Uterus (tissue), 4 donors: Measurements from ENCODE around the gene DRAM2. TPM values are rescaled to one million over a fixed set of nuclear protein-coding genes. Genes with fewer than 3 reads are reported as not detected.

Experiments used
- DNase-seq, 2 donors: peaks; one replicate each; pipeline ENCODE4 v3.0.0-alpha.2; 2019 to 2020
- H3K27ac ChIP-seq, 2 donors: fragments of 200-600 bp; sonication (generic); 1 replicate in 1 of 2; 2 replicates in 1 of 2; pipeline ENCODE4 v1.5.1; 2016 to 2018
- H3K27me3 ChIP-seq, 2 donors: fragments of 200-600 bp; sonication (generic); one replicate each; pipeline ENCODE4 v1.5.1; 2018 to 2019; ENCODE audit warnings: control low read depth in 1 of 2
- H3K36me3 ChIP-seq, 2 donors: fragments of 200-600 bp; sonication (generic); one replicate each; pipeline ENCODE4 v1.5.1; 2019; ENCODE audit warnings: control low read depth in 1 of 2
- H3K4me1 ChIP-seq, 2 donors: fragments of 200-600 bp; sonication (generic); one replicate each; pipeline ENCODE4 v1.5.1; 2018 to 2019; ENCODE audit warnings: control low read depth in 1 of 2
- H3K4me3 ChIP-seq, 2 donors: fragments of 200-600 bp; sonication (generic); 1 replicate in 1 of 2; 2 replicates in 1 of 2; pipeline ENCODE4 v1.5.1; 2018 to 2019; ENCODE audit warnings: mild to moderate bottlenecking in 1 of 2
- H3K9me3 ChIP-seq, 2 donors: fragments of 200-600 bp; sonication (generic); one replicate each; pipeline ENCODE4 v1.5.1; 2019; ENCODE audit warnings: control low read depth in 1 of 2
- POLR2A ChIP-seq, 2 donors: fragments of 450-650 bp; IDR thresholded peaks; one replicate each; pipeline ENCODE4 v1.6.1; 2016; ENCODE audit warnings: antibody characterized with exemption in 2 of 2, mild to moderate bottlenecking in 1 of 2, moderate library complexity in 1 of 2
- intact Hi-C: fragments of 100-400 bp; cut with DNase I; formaldehyde crosslinking; loops from one replicate; pipeline ENCODE4 v1.15.1; 2023; ENCODE audit warnings: low total_unique reads
- total RNA-seq, 4 donors: library from RNA; depleted of rRNA in 3 of 4; stranded (reverse); fragments of >200 nt in 3 of 4; gene quantifications; one replicate each; pipeline versions ENCODE4 v1.1.0 to v1.2.4, GENCODE V29; 2014 to 2023
- TF ChIP-seq, protein P1 (sequence below), 4 experiments: fragments of 200-600 bp in 2 of 4; fragments of 450-650 bp in 2 of 4; sonication (generic) in 2 of 4; IDR thresholded peaks; one replicate each; pipeline ENCODE4 v1.5.1; 2016 to 2019; ENCODE audit warnings: antibody characterized with exemption in 4 of 4, mild to moderate bottlenecking in 2 of 4, moderate library complexity in 1 of 4
- donor health status: DM: yes; HTN: yes; CAD: no.

Gene DRAM2
- 10 to 100 TPM in 3 of 4 donors, 1 to 10 TPM in 1; 8.8 to 39.9 (median 27.6) TPM for total RNA-seq

DNA sequence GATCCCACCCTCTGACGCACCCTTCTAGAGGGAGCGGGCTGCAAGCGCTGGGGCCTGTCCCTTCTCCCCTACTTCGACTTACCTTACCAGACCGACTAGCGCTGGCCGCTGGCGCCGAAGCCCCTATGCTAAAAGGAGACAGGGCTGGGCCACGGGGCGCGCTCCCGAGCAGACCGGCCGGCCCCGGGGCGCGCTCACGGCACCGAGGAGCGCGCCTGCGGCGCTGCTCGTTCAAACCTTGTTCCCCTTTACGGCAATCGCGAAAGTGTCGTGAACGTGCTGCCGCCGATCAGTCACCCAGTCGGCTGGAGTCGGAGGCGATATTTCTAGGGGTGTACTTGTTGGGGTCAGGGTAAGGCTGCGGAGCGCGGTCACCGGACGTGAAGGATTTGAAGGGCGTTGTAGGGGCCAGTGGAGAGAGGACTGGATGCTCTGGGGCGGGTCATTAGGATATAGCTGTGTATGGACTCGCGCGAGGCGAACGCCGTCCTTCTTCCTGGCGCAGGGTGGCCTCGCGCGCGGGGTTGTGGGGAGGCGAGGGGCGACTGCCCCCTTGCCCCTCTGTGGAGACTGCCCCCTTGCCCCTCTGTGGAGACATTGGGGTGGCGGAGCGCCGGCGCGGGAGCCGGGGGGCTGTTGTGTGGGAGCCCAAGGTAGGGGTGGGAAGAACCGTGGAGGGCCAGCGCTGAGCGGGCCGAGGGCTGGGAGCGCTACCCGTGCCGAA is at the start of gene DRAM2, which contains the start of gene CEPT1:
Gene DRAM2 (minus strand): TSS at position 138 of the 724 bp plus-strand sequence. CDS start 8,539 bp downstream, outside the sequence.
Gene CEPT1 (plus strand): TSS at position 268 of the 724 bp plus-strand sequence. CDS start 7,492 bp downstream, outside the sequence.
- intact Hi-C loops, result no loop called here
- peak; percentile 96 for DNase-seq
- H3K36me3 ChIP-seq, result no peaks in the 10 kb centered on the region
- H3K9me3 ChIP-seq, result no peaks in the 10 kb centered on the region
- peaks cover 0 to 8% of the 10 kb centered on the region in 2 donors for H3K4me1 ChIP-seq
- TF ChIP-seq, protein P1, sequence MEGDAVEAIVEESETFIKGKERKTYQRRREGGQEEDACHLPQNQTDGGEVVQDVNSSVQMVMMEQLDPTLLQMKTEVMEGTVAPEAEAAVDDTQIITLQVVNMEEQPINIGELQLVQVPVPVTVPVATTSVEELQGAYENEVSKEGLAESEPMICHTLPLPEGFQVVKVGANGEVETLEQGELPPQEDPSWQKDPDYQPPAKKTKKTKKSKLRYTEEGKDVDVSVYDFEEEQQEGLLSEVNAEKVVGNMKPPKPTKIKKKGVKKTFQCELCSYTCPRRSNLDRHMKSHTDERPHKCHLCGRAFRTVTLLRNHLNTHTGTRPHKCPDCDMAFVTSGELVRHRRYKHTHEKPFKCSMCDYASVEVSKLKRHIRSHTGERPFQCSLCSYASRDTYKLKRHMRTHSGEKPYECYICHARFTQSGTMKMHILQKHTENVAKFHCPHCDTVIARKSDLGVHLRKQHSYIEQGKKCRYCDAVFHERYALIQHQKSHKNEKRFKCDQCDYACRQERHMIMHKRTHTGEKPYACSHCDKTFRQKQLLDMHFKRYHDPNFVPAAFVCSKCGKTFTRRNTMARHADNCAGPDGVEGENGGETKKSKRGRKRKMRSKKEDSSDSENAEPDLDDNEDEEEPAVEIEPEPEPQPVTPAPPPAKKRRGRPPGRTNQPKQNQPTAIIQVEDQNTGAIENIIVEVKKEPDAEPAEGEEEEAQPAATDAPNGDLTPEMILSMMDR (IDR thresholded peaks at IDR 0.05), result peak in 1 of 4 experiments; percentile 16
- peak; percentile 10 to 37 for TF ChIP-seq POLR2A (IDR thresholded peaks at IDR 0.05)
- H3K27me3 ChIP-seq, result no peaks in the 10 kb centered on the region
- H3K4me3 ChIP-seq, result peak within 1 kb of the TSS; percentile 71 to 91
- H3K27ac ChIP-seq, result peak within 1 kb of the TSS; percentile 89

DNA sequence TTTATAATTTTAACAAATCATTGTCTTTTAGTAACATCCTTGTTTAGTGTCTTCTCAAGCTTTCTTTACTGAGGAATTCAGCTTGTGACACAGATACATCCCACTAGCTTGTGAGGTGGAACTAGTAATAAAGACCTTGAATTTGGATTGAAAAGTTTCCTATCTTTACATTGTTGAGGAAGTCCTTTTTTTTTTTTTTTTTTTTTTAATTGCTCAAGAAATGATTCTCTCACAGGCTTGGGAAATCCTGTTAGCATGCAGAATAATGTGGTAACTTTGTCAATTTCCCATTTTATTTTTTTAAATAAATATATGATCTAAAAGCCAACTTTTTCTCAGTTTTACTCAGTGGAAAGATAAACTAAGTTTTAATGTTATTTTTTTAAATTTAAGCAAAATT is 44.8 kb upstream of the DRAM2 start:
- TF ChIP-seq POLR2A (IDR thresholded peaks at IDR 0.05), result no peak
- TF ChIP-seq, protein P1 (IDR thresholded peaks at IDR 0.05), result no peak
- intact Hi-C loops, result no loop called here
- Histone ChIP-seq H3K9me3 (no peaks in the 10 kb centered on the region), H3K4me1 (no peaks in the 10 kb centered on the region), H3K27ac (no peak overlapping the region), H3K27me3 (no peaks in the 10 kb centered on the region), H3K4me3 (no peak overlapping the region), H3K36me3 (no peaks in the 10 kb centered on the region)
- DNase-seq, result no peak

- no peaks in the 10 kb centered on the region for H3K36me3 ChIP-seq
- intact Hi-C loops, result no loop called here
- no peaks in the 10 kb centered on the region for H3K27me3 ChIP-seq
- H3K9me3 ChIP-seq, result no peaks in the 10 kb centered on the region
- no peak for TF ChIP-seq POLR2A (IDR thresholded peaks at IDR 0.05)
- TF ChIP-seq, protein P1 (IDR thresholded peaks at IDR 0.05), result no peak
- no peak for DNase-seq
- H3K4me1 ChIP-seq, result no peaks in the 10 kb centered on the region
- H3K4me3 ChIP-seq, result no peak overlapping the region
- H3K27ac ChIP-seq, result no peak overlapping the region
Measured at GRCh38 chr1:111183308-111184069, 43.6 kb upstream of the DRAM2 start.

DNA sequence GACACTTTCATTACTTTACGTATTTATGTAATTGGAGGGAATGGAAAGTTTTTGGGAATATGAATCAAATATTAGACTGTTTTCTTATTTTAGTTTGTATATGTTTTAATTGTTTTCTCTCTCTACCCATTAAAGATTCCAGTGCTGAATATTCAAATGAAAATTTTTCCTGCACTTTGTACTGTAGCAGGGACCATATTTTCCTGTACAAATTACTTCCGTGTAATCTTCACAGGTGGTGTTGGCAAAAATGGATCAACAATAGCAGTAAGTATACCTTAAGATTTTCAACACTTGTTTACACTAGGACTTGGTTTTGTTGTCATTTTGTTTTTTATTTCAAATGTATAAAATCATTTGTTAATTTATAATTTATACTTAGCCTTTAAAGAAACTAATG is 42.2 kb upstream of the DRAM2 start:
- Histone ChIP-seq H3K4me1 (no peaks in the 10 kb centered on the region), H3K27me3 (no peaks in the 10 kb centered on the region), H3K4me3 (no peak overlapping the region), H3K9me3 (no peaks in the 10 kb centered on the region), H3K27ac (no peak overlapping the region), H3K36me3 (no peaks in the 10 kb centered on the region)
- intact Hi-C loops, result no loop called here
- no peak for DNase-seq
- TF ChIP-seq, protein P1 (IDR thresholded peaks at IDR 0.05), result no peak
- TF ChIP-seq POLR2A (IDR thresholded peaks at IDR 0.05), result no peak
